Measurements from ENCODE around the gene MNT.

MNT gene

GRCh38 chr17:2380226-2380922, 20.5 kb downstream of the MNT start:
- no peak for DNase-seq (ENCODE audit: low read depth in 2 of 2)

- DNase-seq (ENCODE audit: low read depth in 2 of 2), result no peak
Observed at GRCh38 chr17:2379489-2380225, 21.2 kb downstream of the MNT start.

GRCh38 chr17:2378905-2379304, 22.0 kb downstream of the MNT start:
- no peak for DNase-seq (ENCODE audit: low read depth in 2 of 2)

- no peak for DNase-seq (ENCODE audit: low read depth in 2 of 2)
Observed at GRCh38 chr17:2377659-2378058, 23.2 kb downstream of the MNT start.

- no peak for DNase-seq (ENCODE audit: low read depth in 2 of 2)
Observed at GRCh38 chr17:2376107-2376506, 24.8 kb downstream of the MNT start.

- no peak for DNase-seq (ENCODE audit: low read depth in 2 of 2)
Observed at GRCh38 chr17:2375406-2375805, 25.5 kb downstream of the MNT start.

GRCh38 chr17:2374549-2375285, 26.1 kb downstream of the MNT start:
- DNase-seq (ENCODE audit: low read depth in 2 of 2), result no peak

GRCh38 chr17:2373179-2373578, 27.7 kb downstream of the MNT start:
- DNase-seq (ENCODE audit: low read depth in 2 of 2), result no peak

- DNase-seq (ENCODE audit: low read depth in 2 of 2), result no peak
Observed at GRCh38 chr17:2372681-2373080, 28.2 kb downstream of the MNT start.

- DNase-seq (ENCODE audit: low read depth in 2 of 2), result no peak
Observed at GRCh38 chr17:2372180-2372579, 28.7 kb downstream of the MNT start.

- no peak for DNase-seq (ENCODE audit: low read depth in 2 of 2)
Observed at GRCh38 chr17:2371183-2372130, 29.4 kb downstream of the MNT start.

- DNase-seq (ENCODE audit: low read depth in 2 of 2), result no peak
Observed at GRCh38 chr17:2370211-2370589, 30.7 kb downstream of the MNT start.

- DNase-seq (ENCODE audit: low read depth in 2 of 2), result no peak
Observed at GRCh38 chr17:2369551-2370210, 31.2 kb downstream of the MNT start.

- no peak for DNase-seq (ENCODE audit: low read depth in 2 of 2)
Observed at GRCh38 chr17:2369039-2369438, 31.8 kb downstream of the MNT start.

GRCh38 chr17:2368359-2368758, 32.5 kb downstream of the MNT start:
- DNase-seq (ENCODE audit: low read depth in 2 of 2), result no peak

- no peak for DNase-seq (ENCODE audit: low read depth in 2 of 2)
Observed at GRCh38 chr17:2366747-2367494, 33.9 kb downstream of the MNT start.

- no peak for DNase-seq (ENCODE audit: low read depth in 2 of 2)
Observed at GRCh38 chr17:2365132-2365531, 35.7 kb downstream of the MNT start.

GRCh38 chr17:2364763-2365116, 36.1 kb downstream of the MNT start:
- DNase-seq (ENCODE audit: low read depth in 2 of 2), result no peak

GRCh38 chr17:2363851-2364762, 36.8 kb downstream of the MNT start:
- DNase-seq (ENCODE audit: low read depth in 2 of 2), result no peak

Data from stimulated activated CD4-positive, alpha-beta T cell treated with anti-CD3 and anti-CD28 coated beads, Interleukin-1b, Interleukin-23, amount 100 ng/mL, for 4 hours (primary cell).